Natural killer cell (primary cell): ENCODE results near the gene SIGLEC1. TPM values are rescaled to one million over a fixed set of nuclear protein-coding genes. Genes with fewer than 3 reads are reported as not detected.

Experiments
- ATAC-seq, 3 donors: fragments of 150-1000 bp in 2 of 3; fragments of 200-7000 bp in 1 of 3; cut with Tn5 transposase; 1 replicate in 1 of 3; 2 replicates in 2 of 3; pipeline ENCODE4 v1.10.0; 2021; ENCODE audit warnings: mild to moderate bottlenecking in 2 of 3, moderate library complexity in 2 of 3
- DNase-seq, 2 donors: peaks; one replicate each; pipeline versions ENCODE4 v3.0.0 to v3.0.0-alpha.2; 2013 to 2021; ENCODE audit warnings: mixed read lengths in 1 of 2
- H3K27ac ChIP-seq: one replicate; pipeline ENCODE4 v1.5.1; 2013; ENCODE audit warnings: mild to moderate bottlenecking, low read length
- H3K27me3 ChIP-seq: one replicate; pipeline ENCODE4 v1.6.1; 2013; ENCODE audit warnings: low read length; ENCODE audit not compliant: control insufficient read depth, insufficient read depth
- H3K36me3 ChIP-seq: one replicate; pipeline ENCODE4 v1.6.1; 2013; ENCODE audit warnings: low read length; ENCODE audit not compliant: control insufficient read depth, insufficient read depth
- H3K4me1 ChIP-seq: one replicate; pipeline ENCODE4 v1.6.1; 2013; ENCODE audit warnings: low read length; ENCODE audit not compliant: control insufficient read depth, insufficient read depth
- H3K4me3 ChIP-seq: one replicate; pipeline ENCODE4 v1.5.1; 2013; ENCODE audit warnings: low read length
- H3K9me3 ChIP-seq: one replicate; pipeline ENCODE4 v1.6.1; 2013; ENCODE audit warnings: low read length; ENCODE audit not compliant: control insufficient read depth, insufficient read depth
- H3K27ac Mint-ChIP-seq, 2 donors: one replicate each; pipeline ENCODE4 v1.8.0; 2022; ENCODE audit warnings: mild to moderate bottlenecking in 2 of 2, mixed read lengths in 2 of 2, moderate library complexity in 1 of 2
- H3K27me3 Mint-ChIP-seq, 2 donors: one replicate each; pipeline ENCODE4 v1.8.0; 2022; ENCODE audit warnings: low read depth in 2 of 2, mixed read lengths in 2 of 2
- H3K36me3 Mint-ChIP-seq: one replicate; pipeline ENCODE4 v1.8.0; 2022; ENCODE audit warnings: mixed read lengths
- H3K4me1 Mint-ChIP-seq, 2 donors: one replicate each; pipeline ENCODE4 v1.8.0; 2022; ENCODE audit warnings: mixed read lengths in 2 of 2
- H3K4me3 Mint-ChIP-seq: one replicate; pipeline ENCODE4 v1.8.0; 2022; ENCODE audit warnings: mild to moderate bottlenecking, moderate library complexity, mixed read lengths
- H3K9me3 Mint-ChIP-seq, 2 donors: one replicate each; pipeline ENCODE4 v1.8.0; 2022; ENCODE audit warnings: mixed read lengths in 2 of 2
- WGBS: methylation state at CpG from one replicate; pipeline ENCODE4 v1.1.7; 2013; ENCODE audit warnings: missing lambda C conversion rate; ENCODE audit not compliant: insufficient coverage; 5-methylcytosine and 5-hydroxymethylcytosine counted together
- intact Hi-C: fragments of 100-400 bp; cut with micrococcal nuclease; formaldehyde crosslinking; loops from one replicate; pipeline ENCODE4 v1.14.2; 2022
- total RNA-seq, 4 donors: library from RNA; stranded (reverse); fragments of 120-200 nt in 1 of 4; gene quantifications; one replicate each; pipeline versions ENCODE4 v1.2.3 to v1.2.4, GENCODE V29; 2013 to 2022
- TF ChIP-seq, protein P1 (sequence below): fragments of 200-600 bp; IDR thresholded peaks from one replicate; pipeline ENCODE4 v1.8.0; 2022; ENCODE audit warnings: antibody characterized with exemption

Gene SIGLEC1
- total RNA-seq, 3 donors from 2014 or later (not counting 1 experiment from before 2014, with no cell fraction given), result 0.09 to 0.36 (median 0.30) TPM

DNA sequence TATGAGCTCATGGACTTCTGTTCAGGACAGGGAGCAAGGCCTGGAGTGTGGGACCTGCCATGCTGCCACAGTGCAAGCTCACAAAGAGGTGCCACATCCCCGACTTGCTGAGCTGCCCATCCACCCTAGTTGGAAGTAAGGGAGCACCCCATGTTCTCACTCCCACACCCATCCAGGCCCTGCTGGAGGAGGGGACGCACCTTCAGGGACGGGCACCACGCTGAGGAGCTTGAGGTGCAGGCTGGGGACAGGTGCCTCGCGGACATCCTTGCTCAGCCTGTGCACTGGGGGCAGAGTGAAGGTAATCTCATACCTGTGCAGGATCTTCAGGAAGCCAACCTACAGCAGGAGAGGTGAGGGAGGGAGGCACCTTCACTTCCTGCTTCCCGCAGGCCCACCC, 42.9 kb upstream of the SIGLEC1 start:
- H3K27ac ChIP-seq, result no peak overlapping the region
- ATAC-seq, result no peak
- TF ChIP-seq, protein P1, sequence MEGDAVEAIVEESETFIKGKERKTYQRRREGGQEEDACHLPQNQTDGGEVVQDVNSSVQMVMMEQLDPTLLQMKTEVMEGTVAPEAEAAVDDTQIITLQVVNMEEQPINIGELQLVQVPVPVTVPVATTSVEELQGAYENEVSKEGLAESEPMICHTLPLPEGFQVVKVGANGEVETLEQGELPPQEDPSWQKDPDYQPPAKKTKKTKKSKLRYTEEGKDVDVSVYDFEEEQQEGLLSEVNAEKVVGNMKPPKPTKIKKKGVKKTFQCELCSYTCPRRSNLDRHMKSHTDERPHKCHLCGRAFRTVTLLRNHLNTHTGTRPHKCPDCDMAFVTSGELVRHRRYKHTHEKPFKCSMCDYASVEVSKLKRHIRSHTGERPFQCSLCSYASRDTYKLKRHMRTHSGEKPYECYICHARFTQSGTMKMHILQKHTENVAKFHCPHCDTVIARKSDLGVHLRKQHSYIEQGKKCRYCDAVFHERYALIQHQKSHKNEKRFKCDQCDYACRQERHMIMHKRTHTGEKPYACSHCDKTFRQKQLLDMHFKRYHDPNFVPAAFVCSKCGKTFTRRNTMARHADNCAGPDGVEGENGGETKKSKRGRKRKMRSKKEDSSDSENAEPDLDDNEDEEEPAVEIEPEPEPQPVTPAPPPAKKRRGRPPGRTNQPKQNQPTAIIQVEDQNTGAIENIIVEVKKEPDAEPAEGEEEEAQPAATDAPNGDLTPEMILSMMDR, result no peak

DNA sequence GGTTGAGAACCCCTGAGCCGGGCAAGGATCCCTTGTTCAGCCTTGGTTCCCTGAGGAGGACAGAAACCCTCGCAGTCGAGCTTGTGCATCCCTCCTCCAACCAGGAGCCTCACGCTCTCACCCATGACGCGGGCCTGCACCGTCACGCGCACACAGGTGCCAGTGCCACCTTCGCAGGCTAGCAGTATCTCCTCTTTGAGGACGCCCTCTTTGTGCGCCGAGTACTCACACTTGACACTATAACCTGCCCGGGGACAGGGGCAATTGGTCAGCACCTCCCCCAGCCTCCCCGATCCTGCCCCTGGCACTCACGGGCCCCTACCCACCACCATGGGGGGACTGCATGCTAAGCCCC, 41.9 kb upstream of the SIGLEC1 start:
- 93% methylated on average over 16 of the region's 16 CpGs for WGBS
- H3K4me1 Mint-ChIP-seq, result peaks cover 0 to 4% of the 10 kb centered on the region in 2 donors
- no peaks in the 10 kb centered on the region for H3K4me1 ChIP-seq
- no peaks in the 10 kb centered on the region for H3K9me3 ChIP-seq
- H3K27me3 Mint-ChIP-seq, result no peaks in the 10 kb centered on the region
- no peak for DNase-seq
- no peak overlapping the region for H3K4me3 ChIP-seq
- H3K27me3 ChIP-seq, result no peaks in the 10 kb centered on the region
- no peak overlapping the region for H3K4me3 Mint-ChIP-seq
- ATAC-seq, result no peak
- TF ChIP-seq, protein P1, result no peak
- intact Hi-C loops, result no loop called here
- H3K27ac Mint-ChIP-seq, result no peak overlapping the region
- no peak overlapping the region for H3K27ac ChIP-seq
- no peaks in the 10 kb centered on the region for H3K9me3 Mint-ChIP-seq
- H3K36me3 Mint-ChIP-seq, result no peaks in the 10 kb centered on the region
- no peaks in the 10 kb centered on the region for H3K36me3 ChIP-seq

More for the DNA sequence above, 42.9 kb upstream of the SIGLEC1 start:
- no peaks in the 10 kb centered on the region for H3K27me3 Mint-ChIP-seq
- no peak overlapping the region for H3K4me3 Mint-ChIP-seq
- peaks cover 0 to 4% of the 10 kb centered on the region in 2 donors for H3K4me1 Mint-ChIP-seq
- intact Hi-C loops, result no loop called here
- no peaks in the 10 kb centered on the region for H3K9me3 Mint-ChIP-seq
- H3K36me3 ChIP-seq, result no peaks in the 10 kb centered on the region
- H3K9me3 ChIP-seq, result no peaks in the 10 kb centered on the region
- no peaks in the 10 kb centered on the region for H3K36me3 Mint-ChIP-seq
- H3K4me3 ChIP-seq, result no peak overlapping the region
- H3K27ac Mint-ChIP-seq, result no peak overlapping the region
- WGBS, result 91% methylated on average over 7 of the region's 7 CpGs
- H3K27me3 ChIP-seq, result no peaks in the 10 kb centered on the region
- no peak for DNase-seq
- no peaks in the 10 kb centered on the region for H3K4me1 ChIP-seq

DNA sequence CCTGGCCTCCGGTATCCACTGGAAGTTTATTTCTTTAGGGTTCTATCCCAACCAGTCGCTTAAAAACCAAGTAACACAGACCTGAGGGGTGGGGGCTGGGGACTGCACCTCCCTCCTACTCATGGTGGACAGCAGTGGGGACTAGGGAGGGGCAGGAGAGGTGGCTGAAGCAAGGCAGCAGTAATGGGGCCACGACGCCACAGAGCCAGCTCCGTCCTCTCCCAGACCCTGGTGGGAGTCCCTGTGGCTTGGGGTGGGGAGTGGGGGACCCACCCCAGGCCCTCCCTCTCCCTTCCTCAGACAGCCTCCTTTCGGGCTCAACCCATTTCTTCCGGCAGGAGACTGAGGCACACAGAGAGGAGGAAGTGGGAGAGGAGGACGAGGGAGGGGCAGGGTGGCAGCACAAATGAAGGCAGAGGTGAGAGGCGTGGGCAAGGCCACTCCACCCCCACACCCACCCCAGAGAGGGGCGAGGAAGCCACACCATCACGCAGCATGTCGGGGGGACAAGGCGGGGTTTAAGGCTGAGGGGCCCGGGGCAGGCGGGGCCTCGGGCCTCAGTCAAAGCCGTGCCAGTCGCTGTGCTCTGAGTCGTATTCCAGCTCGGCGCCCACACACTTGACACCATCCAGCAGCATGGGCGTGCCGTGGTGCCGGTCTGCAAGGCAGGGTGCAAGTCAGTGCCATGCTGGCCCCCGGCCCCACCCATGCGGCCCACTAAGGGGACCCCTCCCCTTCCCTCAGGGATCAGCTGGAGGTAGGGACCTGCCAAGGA, 41.3 kb upstream of the SIGLEC1 start:
- H3K4me3 ChIP-seq, result no peak overlapping the region
- H3K9me3 ChIP-seq, result no peaks in the 10 kb centered on the region

More for the DNA sequence above, 41.3 kb upstream of the SIGLEC1 start:
- no peaks in the 10 kb centered on the region for H3K4me1 ChIP-seq
- H3K36me3 ChIP-seq, result no peaks in the 10 kb centered on the region
- no peak for ATAC-seq
- no peak overlapping the region for H3K27ac ChIP-seq
- Mint-ChIP-seq H3K36me3 (no peaks in the 10 kb centered on the region), H3K27me3 (no peaks in the 10 kb centered on the region), H3K4me1 (peaks cover 0 to 4% of the 10 kb centered on the region in 2 donors), H3K9me3 (no peaks in the 10 kb centered on the region), H3K4me3 (no peak overlapping the region), H3K27ac (no peak overlapping the region)
- intact Hi-C loops, result loop anchor here (1.0 kb wide), 2 partner anchors 102 to 332 kb away; no protein-coding TSS in a partner anchor
- WGBS, result 92% methylated on average over 20 of the region's 26 CpGs
- no peaks in the 10 kb centered on the region for H3K27me3 ChIP-seq
- no peak for DNase-seq
- TF ChIP-seq, protein P1, result no peak
